CD4-positive, alpha-beta T cell treated with Interleukin-17A for 1 hour (primary cell): ENCODE data around the gene CCDC85C.

Experiments used
- DNase-seq: peaks from one replicate; pipeline ENCODE4 v3.0.0-alpha.2; 2020

The CCDC85C gene

DNA sequence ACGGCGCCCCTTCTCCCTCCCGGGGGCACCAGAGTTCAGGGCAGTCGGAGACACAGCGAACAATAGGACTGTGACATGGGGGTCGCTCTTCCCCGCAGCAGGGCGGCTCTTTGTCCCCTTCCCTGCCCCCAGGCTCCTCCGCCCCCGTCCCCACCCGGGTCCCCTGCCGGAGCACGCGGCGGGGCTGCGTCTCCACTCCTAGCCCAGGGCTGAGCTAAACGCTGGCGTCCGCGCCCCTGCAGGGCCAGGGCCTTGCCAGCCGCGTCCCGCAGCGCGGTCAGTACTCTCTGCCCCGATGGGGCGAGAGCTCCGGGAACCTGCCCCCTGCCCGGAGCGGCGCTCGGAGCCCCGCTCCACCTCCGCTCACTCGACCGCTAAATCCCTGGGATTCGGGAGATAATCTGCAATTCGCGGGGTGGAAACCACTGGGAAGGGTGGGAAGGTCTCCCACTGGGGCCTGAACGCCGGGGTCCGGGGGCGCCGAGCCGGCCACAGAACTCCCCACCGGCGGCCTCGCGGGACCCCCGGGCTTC, 825 bp upstream of the CCDC85C start:
- no peak for DNase-seq

DNA sequence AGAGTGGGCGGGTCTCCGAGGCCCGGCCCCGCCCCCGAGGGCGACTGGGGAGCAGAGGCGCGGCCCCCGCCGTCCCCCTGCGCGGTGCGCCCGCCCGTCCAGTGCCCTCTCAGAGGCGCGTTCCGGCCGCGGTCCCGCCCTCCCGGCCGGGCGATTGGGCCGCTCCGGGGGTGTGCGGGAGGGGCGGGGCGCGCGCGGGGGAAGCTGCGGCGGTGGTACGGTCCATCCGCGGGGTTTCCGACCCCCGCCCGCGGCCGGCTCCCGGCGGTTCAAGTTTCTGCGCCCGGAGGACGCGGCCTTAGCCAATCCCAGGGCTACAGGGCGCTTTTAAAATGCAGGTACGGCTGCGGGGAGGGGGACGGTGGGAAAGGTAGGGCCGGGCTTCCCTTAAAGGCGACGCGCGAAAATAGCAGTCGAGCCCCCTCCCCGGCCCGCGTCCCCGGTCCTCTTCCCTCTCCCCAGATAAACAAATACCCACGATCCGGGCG, 315 bp upstream of the CCDC85C start:
- DNase-seq = peak; percentile 95

DNA sequence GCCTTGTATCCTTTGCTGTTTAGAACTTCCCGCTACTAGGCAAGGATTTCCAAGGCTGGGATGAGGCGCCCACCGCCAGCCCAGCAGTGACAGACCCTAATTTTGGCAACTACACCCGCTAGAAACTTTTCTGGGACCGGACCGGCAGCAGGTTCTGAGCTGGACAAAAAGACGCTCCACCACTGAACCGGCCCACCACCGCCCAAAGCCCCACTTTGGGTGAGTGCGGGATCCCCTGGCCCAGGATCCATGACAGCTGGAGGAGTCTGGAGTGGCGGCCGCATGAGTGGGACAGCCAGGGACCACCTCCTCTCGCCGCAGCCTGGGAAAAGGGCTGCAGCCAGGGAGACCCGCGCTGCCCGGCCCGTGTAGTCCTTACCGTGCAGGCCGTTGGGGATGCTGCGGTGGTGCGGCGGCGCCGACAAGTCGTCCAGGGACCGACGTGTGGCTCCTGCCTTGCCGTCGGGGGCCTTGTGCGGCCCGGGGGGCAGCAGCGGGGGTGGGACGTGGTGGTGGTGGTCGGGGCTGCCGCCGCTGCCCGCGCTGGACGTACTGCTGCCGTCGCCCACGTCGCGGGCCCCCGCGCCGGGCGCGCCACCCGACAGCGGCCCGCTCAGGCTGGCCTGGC, 1.1 kb downstream of the CCDC85C start:
- DNase-seq = no peak

DNA sequence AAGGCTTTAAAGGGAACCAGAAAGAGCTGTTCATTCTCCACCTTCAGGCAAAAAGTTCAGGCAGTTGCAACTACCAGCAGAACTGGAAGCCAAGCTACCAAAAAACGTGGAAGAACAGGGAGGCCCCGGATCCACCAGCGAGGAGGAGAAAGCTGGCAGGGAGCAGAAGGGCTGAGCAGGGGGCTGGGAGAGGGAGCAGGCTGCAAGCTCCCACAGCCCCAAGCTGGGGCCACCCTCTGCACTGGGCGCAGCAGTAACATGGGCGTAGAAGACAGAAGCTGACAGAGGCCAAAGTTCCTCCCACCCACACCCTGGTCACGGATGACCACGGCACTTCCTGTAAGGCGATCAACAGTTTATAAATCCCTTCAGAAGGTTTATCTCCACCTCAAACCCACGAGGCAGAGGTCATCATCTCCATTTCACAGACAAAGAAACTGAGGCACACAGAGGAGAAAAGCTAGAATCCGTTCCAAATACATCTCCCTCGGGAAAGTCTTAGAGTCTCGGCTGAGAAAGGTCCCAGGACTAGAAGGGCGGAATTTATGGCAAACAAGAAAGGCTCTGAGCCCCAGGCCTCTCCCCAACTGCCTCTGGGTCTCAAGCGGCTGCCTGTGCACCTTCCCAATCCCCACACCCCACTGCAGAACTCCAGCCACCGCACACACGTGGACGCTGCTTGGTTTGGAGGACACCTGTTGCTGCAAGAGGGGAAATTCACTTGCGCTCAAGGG, 1.8 kb downstream of the CCDC85C start:
- DNase-seq = no peak

DNA sequence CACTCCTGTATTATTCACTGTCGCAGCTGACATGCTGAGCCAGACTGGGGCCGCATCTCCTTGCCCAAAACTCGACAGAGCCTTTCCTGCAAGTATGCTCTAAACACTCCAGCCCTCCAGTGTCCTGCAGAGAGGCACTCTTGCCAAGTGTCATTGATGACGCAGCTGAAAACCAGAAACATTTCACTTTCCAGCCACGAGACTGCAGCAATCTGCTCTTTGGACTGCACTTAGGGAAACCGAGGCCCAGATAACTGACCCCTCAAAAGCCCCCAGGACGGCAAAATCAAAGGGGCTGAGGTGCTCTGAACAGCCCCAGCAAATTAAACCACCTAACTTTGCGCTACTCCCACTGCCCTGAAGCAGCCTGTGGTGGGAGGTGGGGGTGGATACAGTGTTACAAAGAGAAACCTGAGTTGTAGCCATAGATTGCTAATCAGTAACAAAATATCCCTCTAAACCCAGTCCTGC, 2.6 kb downstream of the CCDC85C start:
- DNase-seq = no peak

DNA sequence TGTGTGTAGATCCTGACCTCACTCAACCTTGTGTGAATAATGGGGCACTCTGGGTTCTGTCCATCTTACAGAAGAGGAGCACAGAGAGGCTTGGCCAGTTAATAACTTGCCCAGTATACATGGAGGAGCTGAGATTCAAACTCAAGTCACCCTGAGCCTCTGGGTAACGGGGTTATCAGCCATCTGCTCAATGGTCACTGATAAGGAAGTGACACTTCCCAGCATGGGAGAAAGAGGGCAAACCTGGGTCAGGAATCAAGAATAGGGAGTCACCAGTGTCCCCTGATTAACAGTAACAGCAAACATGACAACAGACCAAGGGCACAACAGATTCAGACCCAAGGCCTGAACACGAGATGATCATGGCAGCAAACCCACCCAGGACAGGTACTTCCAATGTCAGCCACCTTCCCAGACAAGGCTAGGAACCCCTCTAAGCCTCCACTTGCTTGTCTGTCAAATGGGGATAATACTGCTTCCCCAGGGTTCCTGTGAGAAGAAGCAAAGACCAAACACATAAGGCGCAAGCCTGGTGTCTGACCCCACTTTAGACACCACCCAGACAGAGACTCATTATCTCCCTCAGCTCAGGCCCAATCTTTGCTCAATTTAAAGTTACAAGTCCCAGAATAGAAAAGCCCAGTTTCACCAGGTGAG, 3.6 kb downstream of the CCDC85C start:
- DNase-seq = no peak

DNA sequence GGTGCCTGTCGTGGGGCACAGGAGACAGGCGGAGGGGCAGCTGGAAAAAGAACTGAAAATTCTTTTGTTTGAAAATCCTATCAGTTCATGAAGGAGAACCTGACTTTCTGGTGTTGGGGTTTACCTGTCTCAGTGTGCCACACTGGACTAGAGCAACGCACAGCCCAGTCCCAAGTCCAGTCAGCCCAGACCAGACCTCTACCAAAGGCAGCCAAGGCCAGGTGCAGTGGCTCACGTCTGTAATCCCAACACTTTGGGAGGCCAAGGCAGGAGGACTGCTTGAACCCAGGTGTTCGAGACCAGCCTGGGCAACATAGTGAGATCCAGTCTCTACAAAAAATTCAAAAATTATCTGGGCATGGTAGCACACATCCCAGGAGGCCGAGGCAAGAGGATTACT, 4.6 kb downstream of the CCDC85C start:
- DNase-seq = no peak

DNA sequence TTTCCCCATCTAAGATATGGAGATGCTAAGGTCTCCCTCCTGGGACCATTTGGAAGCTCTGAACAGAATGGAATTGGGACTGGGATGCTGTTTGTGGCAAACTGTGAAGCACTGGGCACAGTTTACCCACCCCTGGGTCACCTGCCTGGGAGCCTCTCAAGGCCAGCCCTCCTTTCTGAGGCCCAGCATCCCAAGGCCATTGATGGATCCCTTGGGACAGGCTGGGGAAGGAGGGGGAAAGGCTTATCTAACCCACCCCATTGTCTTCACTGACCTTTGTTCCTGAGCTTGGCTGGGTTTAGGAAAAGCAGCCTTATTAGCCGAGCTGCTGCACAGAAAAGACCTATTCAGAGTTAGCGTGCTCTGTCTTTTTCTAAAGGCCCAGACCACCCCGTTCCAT, 5.2 kb downstream of the CCDC85C start:
- DNase-seq = no peak

DNA sequence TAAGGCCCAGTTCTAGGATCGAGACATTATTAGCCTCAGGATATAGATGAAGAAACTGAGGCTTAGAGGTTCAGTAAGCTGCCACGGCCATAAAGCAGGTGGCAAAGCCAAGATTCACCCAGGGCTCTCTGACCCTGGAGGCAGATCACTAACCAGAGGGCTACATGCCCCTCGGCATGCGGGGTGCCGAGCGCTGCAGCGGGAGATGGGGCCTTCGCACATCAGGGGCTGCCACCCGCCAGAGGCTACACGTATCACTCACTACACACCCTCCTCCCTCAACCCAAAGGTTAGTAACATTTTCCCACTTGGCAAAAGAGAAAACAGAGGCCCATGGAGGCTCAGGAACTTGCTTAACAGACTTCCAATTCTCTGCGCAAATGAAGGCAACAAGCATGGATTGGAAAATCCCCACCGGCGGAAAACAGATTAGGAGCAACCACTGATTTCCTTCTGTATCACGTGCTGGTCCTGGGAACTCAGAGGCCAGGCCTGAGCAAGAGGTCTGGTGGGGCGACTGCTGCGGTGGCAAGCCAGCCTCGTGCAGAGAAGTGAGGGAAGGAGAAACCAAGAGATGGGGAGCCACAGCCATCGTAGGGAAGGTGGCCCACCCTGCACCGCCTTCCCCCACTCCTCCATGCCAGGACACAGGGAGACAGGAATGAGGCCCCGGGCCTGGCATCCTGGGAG, 6.0 kb downstream of the CCDC85C start:
- no peak for DNase-seq

DNA sequence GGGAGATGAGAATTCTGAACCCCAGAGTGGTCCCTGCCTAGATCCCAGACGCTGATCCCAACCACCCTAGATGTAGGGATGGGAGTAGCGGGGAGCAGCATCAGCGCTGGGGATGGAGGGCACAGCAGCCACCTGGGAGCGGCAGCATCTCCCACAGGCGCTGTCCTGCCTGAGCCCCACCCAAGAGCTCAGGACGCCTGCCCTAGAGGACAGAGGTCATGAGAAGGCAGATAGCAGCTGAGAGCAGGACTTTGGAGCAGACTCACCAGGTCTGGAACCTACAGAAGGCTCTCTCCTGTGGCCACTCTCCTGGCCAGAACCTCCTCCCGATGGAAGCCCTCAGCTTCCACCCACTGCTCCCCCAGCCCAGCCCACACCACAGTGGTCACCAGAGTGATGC, 7.2 kb downstream of the CCDC85C start:
- no peak for DNase-seq

DNA sequence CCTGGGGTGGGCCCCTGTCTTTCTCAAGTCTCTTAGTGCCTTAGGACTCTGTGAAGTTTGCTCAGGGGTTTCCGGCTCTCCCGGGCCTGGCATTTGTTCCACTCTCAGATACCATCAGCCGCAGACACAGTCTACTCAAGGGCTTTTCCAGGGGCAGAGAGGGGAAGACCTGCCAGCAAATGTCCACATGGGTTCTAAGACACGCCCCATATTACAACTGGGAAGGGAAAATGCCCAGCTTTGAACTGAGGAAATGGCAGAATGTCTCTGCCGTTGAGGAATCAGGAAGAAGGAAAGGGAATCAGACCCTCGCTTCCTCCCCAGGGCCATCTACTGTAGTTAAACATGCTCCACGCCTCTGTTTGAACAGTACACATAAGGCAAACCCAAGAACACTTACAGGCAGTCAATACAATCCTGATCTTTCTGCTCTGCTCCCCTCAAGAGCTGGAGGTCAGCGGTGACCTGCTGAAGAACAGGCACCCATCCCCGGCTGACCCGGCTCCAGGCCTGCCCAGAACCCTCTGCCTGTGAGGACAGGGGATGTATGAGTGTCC, 7.9 kb downstream of the CCDC85C start:
- DNase-seq = no peak

DNA sequence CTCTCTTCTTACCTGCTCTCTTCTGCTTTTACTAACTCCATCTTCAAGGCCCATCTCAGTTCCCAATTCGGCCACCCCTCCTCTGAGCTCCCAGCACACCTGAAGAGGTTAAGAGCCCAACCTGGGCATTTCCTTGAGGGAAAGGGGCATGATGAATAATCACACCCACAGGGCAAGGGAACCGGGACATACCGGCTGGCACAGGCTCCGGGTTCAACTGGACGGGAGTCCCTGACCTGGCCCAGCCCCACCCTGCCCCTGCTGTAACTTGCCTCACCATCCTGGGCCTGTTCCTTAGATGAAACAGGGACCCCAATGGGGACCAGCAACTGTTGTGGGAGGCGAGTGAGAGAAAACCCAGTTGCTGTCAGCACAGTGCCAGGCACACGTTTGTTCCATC, 8.5 kb downstream of the CCDC85C start:
- DNase-seq = no peak

DNA sequence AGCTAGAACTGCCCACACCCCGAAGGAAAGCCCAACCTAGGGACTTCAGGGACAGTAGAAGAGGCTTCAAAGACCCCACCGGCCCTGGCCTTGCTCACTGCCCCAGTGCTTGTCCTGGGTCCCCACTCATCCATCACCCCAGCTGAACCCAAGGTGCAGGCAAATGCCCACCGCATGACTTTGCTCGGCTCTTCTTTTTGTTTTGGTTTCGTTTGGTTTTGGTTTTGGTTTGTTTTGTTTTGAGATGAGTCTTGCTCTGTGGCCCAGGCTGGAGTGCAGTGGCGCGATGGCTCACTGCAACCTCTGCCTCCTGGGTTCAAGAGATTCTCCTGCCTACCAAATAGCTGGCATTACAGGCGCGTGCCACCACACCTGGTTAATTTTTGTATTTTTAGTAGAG, 9.0 kb downstream of the CCDC85C start:
- DNase-seq = peak; percentile 57

DNA sequence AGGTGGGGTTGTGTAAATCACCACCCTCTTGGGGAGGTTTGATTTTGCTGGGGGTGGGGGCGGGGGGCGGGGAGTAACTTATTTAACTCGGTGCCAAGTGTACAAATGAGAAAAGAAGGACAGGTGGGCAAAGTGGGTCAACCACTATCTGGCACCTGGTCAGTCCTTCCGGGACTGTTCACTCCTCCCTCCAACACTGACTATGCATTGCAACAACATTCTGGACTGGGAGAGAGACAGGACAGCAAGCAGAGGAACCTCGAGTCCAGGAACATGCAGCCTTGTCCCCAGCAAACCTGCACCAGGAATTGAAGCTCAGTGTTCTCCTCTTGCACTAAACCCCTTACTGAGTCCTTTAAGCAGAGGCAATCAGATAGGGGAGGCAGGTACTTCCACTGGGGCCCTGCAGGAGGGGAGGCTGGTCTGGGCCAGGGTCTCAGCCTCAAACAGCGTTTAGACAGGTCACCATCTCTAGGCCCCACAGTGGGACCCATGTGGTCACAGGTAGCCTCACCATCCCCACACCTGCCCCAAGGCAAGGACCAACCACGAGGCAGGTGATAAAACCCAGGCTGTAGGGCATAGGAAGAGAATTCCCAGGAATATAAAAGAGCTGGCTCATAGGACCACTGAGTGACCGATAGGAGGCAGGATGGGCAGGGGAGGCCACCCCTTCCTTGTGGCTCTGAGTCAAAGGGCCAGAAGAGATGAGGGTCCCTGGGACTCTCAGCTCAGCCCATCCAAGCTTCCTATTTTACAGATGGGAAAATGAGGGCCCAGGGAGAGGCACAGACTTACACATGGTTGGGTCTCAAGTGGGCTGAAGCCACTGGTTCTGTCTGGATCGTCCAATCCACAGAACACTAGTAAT, 9.8 kb downstream of the CCDC85C start:
- DNase-seq = no peak

DNA sequence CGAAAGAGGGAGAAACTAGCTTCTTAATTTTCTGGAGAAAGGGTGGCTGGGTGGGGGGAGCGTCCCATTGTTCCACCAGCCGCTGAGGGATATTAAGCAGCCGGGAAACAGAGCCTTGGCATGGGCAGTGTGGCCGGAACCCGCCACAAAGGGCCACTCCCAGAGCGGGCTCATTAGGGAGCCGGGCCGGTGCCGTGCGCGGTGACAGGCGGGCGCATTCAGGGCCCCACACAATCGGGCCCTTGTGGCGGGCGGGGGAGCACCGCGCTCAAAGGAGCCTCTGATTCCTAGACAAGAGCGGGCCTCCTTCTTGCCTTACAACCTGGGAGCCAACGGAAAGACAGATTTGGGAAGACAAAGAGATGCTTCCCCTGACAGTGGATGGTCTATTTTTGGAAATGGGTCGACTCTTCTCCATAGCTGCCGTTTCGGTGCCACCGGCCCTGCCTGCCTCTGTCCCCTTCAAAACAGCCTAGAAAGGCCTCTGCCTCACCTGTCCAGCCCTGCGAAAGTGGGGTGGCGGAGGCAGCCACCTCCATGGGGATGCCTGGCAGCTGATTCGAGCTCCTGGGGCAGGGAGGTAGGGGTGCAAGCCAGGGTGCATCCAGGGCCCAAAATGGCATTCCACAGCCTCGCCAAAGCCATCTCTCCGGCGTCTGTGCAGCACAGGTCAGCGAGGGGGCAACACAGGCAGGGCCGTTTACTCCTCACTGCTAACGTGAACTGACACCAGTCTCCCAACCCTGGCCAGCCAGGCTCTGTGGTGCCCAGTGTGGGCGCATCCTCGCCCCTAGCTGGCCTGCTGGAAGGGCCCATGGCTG, 10.9 kb downstream of the CCDC85C start:
- DNase-seq = no peak

DNA sequence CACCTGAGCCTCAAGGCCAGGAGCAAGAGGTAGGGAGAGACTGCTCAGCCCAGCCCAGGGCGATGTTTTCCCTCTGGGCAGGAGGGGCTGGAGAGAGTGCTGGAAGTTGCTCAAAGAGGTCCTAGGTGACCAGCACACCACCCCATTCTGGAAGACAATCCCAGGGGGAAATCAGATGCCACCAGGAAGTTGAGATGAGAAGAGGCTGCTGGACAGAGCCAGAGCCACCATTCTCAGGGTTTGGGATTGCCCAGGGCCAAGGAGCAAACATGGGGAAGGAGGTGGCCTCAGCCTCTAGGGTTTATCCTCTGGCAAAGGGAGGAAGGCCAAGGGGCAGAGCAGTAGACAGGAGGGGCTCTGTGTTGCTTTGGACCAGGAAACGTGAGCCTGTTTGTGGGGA, 11.6 kb downstream of the CCDC85C start:
- DNase-seq = no peak

DNA sequence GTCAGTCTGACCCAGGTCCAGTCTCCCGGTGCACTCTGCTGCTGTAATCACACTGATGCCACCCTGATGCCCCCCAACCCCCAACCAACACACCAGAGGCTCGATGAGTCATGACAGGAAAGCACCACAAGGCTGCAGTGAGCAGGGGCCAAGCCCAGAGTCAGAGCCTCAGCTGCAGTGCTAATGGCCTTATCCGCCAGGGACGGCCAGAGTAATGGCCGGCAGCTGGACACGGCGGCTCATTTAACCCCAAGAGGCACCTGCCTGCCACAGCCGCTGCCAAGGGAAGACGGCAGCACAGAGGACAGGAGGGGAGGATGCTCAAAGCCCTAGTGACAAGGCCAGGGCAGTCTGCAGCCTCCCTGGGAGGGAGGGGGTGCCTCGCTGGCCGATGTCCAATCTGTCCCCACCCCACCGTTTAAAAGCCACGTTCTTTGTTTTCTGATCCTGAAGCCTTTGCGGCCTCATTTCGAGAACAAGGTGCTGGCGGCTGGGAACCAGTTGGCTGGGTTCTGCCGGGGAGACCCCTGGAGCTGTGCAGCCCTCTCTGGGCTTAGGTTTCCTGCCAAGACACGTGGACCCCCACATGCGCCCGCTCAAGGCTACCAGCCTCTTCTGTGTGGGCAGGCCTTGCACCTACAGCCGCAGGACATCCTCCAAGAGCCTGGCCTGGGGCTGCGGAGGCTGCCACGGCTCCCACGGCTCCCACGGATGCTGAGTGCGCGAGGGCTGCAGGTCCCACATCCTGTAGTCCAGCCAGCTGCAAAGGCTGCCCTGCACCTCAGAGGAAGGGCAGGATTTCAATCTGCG, 13.1 kb downstream of the CCDC85C start:
- DNase-seq = no peak

DNA sequence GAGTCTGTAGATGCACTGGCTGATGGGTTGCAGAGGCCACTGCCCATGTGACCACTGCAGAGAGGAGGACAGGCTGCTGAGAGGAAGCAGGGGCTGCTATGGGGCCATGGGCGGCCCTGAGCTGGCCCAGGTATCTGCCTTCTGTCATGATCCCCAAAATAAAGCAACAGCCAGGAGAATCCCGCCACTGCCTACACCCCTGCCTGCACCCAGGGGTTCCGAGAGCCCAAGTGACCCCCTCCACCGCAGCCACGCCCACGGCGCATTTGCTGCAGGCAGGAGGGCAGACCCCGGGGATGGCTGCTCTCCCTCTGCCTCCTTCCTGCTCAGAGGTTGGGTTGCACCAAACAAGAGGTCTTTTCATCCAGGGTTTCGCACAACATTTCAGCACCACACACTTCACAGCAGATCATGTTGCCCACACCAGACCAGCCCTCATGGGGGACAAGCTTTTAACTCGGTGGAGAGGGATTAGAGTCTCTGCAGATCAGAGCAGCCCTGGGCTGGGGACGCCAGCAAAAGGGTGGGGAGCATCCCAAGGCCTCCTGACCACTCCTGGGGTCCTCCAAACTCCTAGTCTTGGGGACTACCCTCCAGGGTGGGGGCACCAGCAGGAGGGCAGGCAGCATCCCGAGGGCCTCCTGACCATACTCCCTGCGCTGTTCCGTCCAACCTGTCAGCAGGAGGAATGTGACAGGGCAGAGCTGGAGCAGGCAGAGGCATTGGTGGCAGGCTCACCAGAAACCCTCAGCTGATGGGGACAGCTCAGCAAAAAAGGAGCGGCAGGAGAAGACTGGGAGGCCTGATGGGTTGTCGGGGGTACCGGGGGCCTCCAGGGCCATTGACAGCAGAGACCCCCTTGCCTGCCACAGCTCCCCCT, 14.1 kb downstream of the CCDC85C start:
- DNase-seq = no peak

DNA sequence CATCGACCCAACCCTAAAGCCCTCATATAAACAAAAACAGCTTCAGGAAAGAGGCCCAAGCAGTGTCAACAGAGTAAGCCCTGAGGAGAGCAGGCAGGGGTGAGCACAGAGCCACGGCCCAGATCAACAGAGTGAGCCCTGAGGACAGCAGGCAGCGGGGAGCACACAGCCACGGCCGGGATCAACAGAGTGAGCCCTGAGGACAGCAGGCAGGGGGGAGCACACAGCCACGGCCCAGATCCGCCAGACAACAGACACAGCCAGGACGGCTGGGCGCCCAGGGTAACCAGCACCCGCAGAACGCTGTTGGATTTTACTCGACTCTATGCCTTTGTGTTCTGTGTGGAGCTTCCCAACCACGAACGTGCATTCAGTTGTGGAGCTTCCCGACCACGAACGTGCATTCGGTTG, 15.0 kb downstream of the CCDC85C start:
- DNase-seq = no peak
